Tibial nerve (tissue), 4 donors: ENCODE results near the gene UBE2E1.

Experiments used
- EP300 ChIP-seq, 2 donors: sonication (generic); formaldehyde crosslinking; IDR thresholded peaks; one replicate each; pipeline ENCODE4 v1.6.1; 2017; ENCODE audit warnings: antibody characterized with exemption in 2 of 2, mild to moderate bottlenecking in 1 of 2
- POLR2A ChIP-seq, 2 donors: fragments of 450-650 bp; IDR thresholded peaks; one replicate each; pipeline ENCODE4 v1.6.1; 2017; ENCODE audit warnings: antibody characterized with exemption in 2 of 2, mild to moderate bottlenecking in 2 of 2, moderate library complexity in 2 of 2
- TF ChIP-seq, protein P1 (sequence below), 5 experiments: fragments of 200-600 bp in 3 of 5; fragments of 450-650 bp in 2 of 5; sonication (generic) in 3 of 5; IDR thresholded peaks; one replicate each; pipeline ENCODE4 v1.5.1; 2016 to 2019; ENCODE audit warnings: antibody characterized with exemption in 5 of 5, mild to moderate bottlenecking in 3 of 5, moderate library complexity in 2 of 5

- TF ChIP-seq, protein P1, sequence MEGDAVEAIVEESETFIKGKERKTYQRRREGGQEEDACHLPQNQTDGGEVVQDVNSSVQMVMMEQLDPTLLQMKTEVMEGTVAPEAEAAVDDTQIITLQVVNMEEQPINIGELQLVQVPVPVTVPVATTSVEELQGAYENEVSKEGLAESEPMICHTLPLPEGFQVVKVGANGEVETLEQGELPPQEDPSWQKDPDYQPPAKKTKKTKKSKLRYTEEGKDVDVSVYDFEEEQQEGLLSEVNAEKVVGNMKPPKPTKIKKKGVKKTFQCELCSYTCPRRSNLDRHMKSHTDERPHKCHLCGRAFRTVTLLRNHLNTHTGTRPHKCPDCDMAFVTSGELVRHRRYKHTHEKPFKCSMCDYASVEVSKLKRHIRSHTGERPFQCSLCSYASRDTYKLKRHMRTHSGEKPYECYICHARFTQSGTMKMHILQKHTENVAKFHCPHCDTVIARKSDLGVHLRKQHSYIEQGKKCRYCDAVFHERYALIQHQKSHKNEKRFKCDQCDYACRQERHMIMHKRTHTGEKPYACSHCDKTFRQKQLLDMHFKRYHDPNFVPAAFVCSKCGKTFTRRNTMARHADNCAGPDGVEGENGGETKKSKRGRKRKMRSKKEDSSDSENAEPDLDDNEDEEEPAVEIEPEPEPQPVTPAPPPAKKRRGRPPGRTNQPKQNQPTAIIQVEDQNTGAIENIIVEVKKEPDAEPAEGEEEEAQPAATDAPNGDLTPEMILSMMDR (IDR thresholded peaks at IDR 0.05), result no peak
- no peak for TF ChIP-seq POLR2A (IDR thresholded peaks at IDR 0.05)
- TF ChIP-seq EP300 (IDR thresholded peaks at IDR 0.05), result no peak
Observed at GRCh38 chr3:23916152-23916885, 110.6 kb downstream of the UBE2E1 start.
